GM12892 (cell line): ENCODE measurements around the gene AVEN.

Experiments used
- DNase-seq: peaks from one replicate; pipeline ENCODE4 v3.0.0; 2011; ENCODE audit not compliant: insufficient read length
- FAIRE-seq: peaks from 2 replicates; lab custom pipeline; 2011; peaks lifted over from hg19 to GRCh38; lab: Jason Lieb, UNC
- POLR2A ChIP-seq: IDR thresholded peaks from 2 replicates; pipeline ENCODE4 v1.6.1; 2011; ENCODE audit warnings: low read depth, low read length, control low read depth
- POLR2AphosphoS5 ChIP-seq: IDR thresholded peaks from 2 replicates; pipeline ENCODE4 v1.6.1; 2011; ENCODE audit warnings: low read depth, low read length, control low read depth
- TAF1 ChIP-seq: IDR thresholded peaks from 2 replicates; pipeline ENCODE4 v1.6.1; 2011; ENCODE audit warnings: low read depth, mild to moderate bottlenecking, control low read depth, low read length, borderline replicate concordance

Gene AVEN

DNA sequence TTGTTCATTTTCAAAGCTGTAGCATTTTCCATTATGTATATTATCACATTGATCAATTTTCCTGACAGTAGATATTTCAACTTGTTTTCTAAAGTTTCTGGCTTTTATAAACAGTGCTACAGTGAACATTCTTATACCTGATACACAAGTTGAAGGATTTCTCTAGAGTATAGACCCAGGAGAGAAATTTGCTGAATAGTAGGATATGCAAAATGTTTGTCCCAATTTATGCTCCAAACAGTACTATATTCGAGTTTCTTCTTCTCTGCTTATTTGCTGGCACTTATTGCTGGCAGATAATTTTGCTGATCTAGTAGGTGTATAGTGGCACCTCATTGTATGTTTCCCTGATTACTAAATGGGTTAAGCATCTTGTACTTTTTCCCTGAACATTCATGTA is 187.9 kb downstream of the AVEN start:
- TF ChIP-seq POLR2A (no peak), POLR2AphosphoS5 (no peak), TAF1 (no peak)
- FAIRE-seq (no peak), DNase-seq (no peak)

- TF ChIP-seq POLR2AphosphoS5 (no peak), TAF1 (no peak)
- no peak for FAIRE-seq
- DNase-seq = no peak
Observed at GRCh38 chr15:33848011-33848410, 191.0 kb downstream of the AVEN start.

DNA sequence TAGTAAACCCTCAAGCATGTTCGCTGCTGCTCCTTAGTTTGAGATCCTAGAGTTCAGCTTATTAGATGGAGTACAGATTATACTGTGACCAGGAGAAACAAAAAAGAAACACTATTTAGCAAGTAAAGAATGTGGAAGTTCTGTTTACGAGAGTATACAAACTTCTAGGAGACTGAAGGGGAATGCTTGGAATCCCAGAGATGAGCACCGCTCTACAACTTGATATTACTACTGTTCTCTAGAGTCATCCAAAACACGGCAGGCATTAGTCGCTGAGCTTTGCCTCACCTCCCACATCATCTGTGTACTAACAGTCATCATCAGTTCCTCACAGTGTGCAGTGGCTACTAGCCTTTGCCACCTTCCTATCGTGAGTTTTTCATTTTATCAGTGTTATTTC is 192.1 kb downstream of the AVEN start:
- TF ChIP-seq POLR2AphosphoS5 = no peak
- TF ChIP-seq POLR2A = no peak
- TF ChIP-seq TAF1 = no peak
- DNase-seq (no peak), FAIRE-seq (no peak)

- no peak for FAIRE-seq
- no peak for DNase-seq
- TF ChIP-seq TAF1 (no peak), POLR2A (no peak), POLR2AphosphoS5 (no peak)
Observed at GRCh38 chr15:33846142-33846541, 192.9 kb downstream of the AVEN start.

DNA sequence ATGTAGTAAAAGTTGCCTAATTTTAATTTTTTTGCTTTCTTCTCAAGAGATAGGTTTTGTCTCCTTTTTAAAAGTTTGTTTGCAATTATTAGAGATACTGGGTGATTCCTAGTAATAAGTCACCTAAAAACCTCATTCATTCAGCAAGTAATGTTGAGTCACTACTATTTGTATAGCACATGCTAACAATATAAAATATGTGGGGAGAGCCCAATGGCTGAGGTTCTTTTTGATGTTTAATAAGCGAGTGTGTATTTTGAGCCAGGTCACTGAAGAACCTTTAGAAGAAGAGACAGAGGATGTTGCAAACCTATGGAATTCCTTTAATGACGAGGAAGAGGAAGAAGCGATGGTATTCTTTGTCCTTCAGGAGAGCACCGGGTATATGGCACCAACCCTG is 194.4 kb downstream of the AVEN start:
- TF ChIP-seq POLR2AphosphoS5 = no peak
- TF ChIP-seq TAF1 = no peak
- no peak for TF ChIP-seq POLR2A
- FAIRE-seq (no peak), DNase-seq (no peak)

DNA sequence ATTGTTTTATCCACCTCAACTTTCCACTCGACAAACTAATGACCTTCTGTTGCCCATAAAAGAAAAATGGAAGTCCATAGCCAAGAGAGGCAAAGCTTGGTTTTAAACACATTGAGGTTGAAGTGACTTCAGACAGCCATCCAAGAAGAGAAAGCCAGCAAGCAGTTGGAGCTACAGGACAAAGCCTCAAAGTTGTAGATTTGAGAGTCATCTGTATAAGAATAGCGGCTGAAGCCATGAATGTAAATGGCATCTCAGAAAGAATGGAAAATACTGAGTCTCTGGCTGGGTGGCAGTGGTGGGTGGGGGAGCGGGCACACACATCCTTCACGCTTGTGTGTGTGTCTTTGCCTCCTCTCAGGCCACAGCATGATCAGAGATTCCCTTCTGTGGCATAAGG is 194.8 kb downstream of the AVEN start:
- DNase-seq = no peak
- no peak for TF ChIP-seq POLR2A
- TF ChIP-seq POLR2AphosphoS5 = no peak
- TF ChIP-seq TAF1 = no peak
- FAIRE-seq = no peak

DNA sequence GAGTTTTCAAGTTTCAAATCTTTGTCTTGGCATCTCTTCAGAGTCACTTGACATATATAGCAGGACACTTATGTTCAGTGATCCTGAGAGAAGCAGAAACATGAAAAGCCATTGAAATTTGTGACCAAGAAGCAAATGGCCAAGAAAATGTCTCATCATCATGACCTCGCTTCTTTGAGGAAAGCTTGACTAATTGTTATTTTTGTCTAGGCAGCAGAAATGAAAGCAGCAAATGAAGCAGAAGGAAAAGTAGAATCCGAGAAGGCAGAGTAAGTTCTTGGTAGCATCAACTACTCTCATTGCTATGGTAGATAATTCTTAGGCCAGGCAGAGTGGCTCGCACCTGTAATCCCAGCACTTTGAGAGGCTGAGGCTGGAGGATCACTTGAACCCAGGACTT is 198.4 kb downstream of the AVEN start:
- DNase-seq = no peak
- FAIRE-seq = no peak
- TF ChIP-seq TAF1 (no peak), POLR2A (no peak), POLR2AphosphoS5 (no peak)

DNA sequence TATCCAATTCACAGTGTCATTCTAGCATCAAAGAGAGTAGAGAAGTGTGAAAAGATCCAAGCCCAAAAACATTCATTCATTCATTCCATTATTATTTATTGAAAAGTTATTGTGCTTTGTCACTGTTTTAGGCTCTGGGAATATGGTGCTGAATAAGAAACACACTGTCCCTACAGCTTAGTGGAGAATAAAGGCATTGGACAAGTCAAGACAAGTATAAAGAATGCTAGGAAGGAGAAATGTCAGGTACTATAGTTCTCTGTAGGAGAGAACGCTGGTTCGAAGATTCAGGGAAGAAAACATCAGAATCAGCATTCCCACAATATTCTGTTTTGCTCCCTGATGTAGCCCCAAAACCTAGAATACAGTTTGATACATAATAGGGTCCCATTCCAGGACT is 199.5 kb downstream of the AVEN start:
- no peak for FAIRE-seq
- TF ChIP-seq POLR2A = no peak
- no peak for TF ChIP-seq POLR2AphosphoS5
- TF ChIP-seq TAF1 = no peak
- DNase-seq = no peak

DNA sequence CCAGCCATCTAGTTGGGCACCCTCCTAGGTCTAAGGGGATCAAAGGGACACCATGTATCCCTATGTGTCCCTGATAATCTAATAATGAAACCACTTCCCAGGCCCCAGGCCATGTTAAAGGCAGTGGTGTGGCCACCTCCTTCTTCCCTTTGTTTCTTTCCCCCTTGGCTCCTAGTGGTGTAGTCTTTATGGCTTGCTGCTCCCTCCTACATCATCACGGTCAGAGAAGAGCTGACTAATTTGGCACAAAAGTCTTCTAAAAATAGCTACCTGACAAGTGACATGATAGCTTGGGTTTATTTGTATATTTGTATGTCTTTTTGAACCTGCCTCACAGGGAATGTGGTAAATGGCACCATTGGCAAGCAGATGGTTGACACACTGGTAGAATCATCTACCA is 201.7 kb downstream of the AVEN start:
- DNase-seq (no peak), FAIRE-seq (no peak)
- TF ChIP-seq TAF1 (no peak), POLR2AphosphoS5 (no peak), POLR2A (no peak)

GRCh38 chr15:33834892-33835743 is 203.9 kb downstream of the AVEN start:
- TF ChIP-seq POLR2AphosphoS5 (no peak), TAF1 (no peak), POLR2A (no peak)
- FAIRE-seq (no peak), DNase-seq (no peak)

DNA sequence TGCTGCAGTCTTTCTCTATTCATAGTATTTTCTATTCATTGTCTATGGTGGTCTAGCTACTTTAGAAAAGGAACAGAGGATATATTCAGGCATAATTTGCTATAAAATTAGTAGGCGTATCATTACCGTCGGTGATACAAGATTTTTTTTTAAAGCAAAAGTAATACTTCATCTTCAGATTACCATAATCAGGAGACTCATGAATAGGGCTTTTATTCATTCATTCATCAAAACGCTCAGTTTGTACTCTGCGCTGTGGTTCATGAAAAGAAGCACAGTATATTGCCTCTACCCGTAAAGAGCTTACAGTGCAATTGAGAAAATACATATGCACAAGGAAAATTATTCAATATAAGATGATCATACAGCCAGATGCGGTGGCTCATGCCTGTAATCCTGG is 207.4 kb downstream of the AVEN start:
- TF ChIP-seq POLR2A (no peak), POLR2AphosphoS5 (no peak), TAF1 (no peak)
- DNase-seq = no peak
- no peak for FAIRE-seq

DNA sequence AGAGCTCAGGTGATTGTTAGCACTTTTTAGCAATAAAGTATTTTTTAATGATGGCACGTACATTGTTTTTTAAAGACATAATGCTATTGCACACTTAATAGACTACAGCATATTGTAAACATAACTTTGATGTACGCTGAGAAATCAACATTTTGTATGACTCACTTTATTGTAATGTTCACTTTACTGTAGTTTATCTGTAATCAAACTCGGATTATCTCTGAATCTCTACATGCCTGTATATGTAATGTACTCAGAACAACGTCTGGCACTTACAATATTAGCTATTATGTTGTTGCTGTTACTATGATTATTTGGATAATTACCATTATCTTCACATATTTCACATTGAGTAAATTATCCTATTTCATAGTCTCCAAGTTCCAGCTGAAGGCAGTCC is 208.7 kb downstream of the AVEN start:
- no peak for TF ChIP-seq TAF1
- no peak for TF ChIP-seq POLR2A
- TF ChIP-seq POLR2AphosphoS5 = no peak
- DNase-seq = no peak
- FAIRE-seq = no peak
